GM12878 (cell line): ENCODE measurements around the gene SH3BP1. TPM values are rescaled to one million over a fixed set of nuclear protein-coding genes. Genes with fewer than 3 reads are reported as not detected.

Source experiments
- ATAC-seq: fragments of 200-7000 bp; cut with Tn5 transposase; 3 replicates; pipeline ENCODE4 v1.9.1; 2020; ENCODE audit warnings: mild to moderate bottlenecking, moderate library complexity
- BruUV-seq: library from RNA; stranded (reverse); fragments of 400-500 nt; replicated peaks from 2 replicates; lab custom pipeline; 2021; lab: Mats Ljungman, UMichigan
- CTCF ChIA-PET: fragments of 300-600 bp; sonication (Branson Sonifier 250); formaldehyde crosslinking; extraction: SDS; loops from one replicate; lab custom pipeline; 2021; ENCODE audit warnings: inconsistent platforms; lab: Yijun Ruan, JAX
- POLR2A ChIA-PET: fragments of 350-600 bp; formaldehyde crosslinking; extraction: SDS; loops from one replicate; lab custom pipeline; 2021; ENCODE audit warnings: inconsistent platforms; lab: Charles Lee
- RAD21 ChIA-PET: fragments of 300-600 bp; sonication (Branson Sonifier 250); formaldehyde crosslinking; loops from one replicate; lab custom pipeline; 2023; ENCODE audit warnings: antibody characterized with exemption; ENCODE audit not compliant: unreplicated experiment; lab: Charles Lee
- SMC1A ChIA-PET: fragments of 300-600 bp; sonication (Branson Sonifier 250); formaldehyde crosslinking; loops from one replicate; lab custom pipeline; 2023; ENCODE audit not compliant: unreplicated experiment, uncharacterized antibody; lab: Charles Lee
- DNase-seq: peaks from one replicate; pipeline ENCODE4 v3.0.0-alpha.2; 2011; ENCODE audit warnings: low read depth, low spot score
- FAIRE-seq: peaks from 3 replicates; lab custom pipeline; 2011; peaks lifted over from hg19 to GRCh38; lab: Jason Lieb, UNC
- H2AFZ ChIP-seq: 2 replicates; pipeline ENCODE4 v1.6.0; 2011; ENCODE audit warnings: low read depth, low read length, control low read depth; ENCODE audit not compliant: control insufficient read depth
- H3K27ac ChIP-seq: 2 replicates; pipeline ENCODE4 v1.5.1; 2011; ENCODE audit warnings: control low read depth; ENCODE audit not compliant: control insufficient read depth, insufficient read depth
- H3K27me3 ChIP-seq, 2 experiments: replicated peaks in 1 of 2; 2 replicates each; pipeline versions ENCODE4 v1.6.0 to v1.6.1; 2011; ENCODE audit warnings: low read length in 1 of 2; ENCODE audit not compliant: control insufficient read depth in 2 of 2, insufficient read depth in 2 of 2
- H3K36me3 ChIP-seq, 2 experiments: 2 replicates each; pipeline ENCODE4 v1.5.1; 2011; ENCODE audit warnings: low read length in 1 of 2; ENCODE audit not compliant: control insufficient read depth in 2 of 2, insufficient read depth in 2 of 2
- H3K4me1 ChIP-seq: 2 replicates; pipeline ENCODE4 v1.6.1; 2011; ENCODE audit warnings: mild to moderate bottlenecking, low read length, moderate library complexity, mixed read lengths; ENCODE audit not compliant: control insufficient read depth, insufficient read depth
- H3K4me2 ChIP-seq: 2 replicates; pipeline ENCODE4 v1.6.0; 2011; ENCODE audit warnings: control low read depth; ENCODE audit not compliant: control insufficient read depth, insufficient read depth
- H3K4me3 ChIP-seq: fragments of 200-600 bp; sonication (generic); 2 replicates; pipeline ENCODE4 v1.5.1; 2016
- H3K79me2 ChIP-seq: 2 replicates; pipeline ENCODE4 v1.6.0; 2011; ENCODE audit warnings: low read length; ENCODE audit not compliant: control insufficient read depth, insufficient read depth
- H3K9ac ChIP-seq: 2 replicates; pipeline ENCODE4 v1.8.0; 2011; ENCODE audit warnings: low read length, control low read depth, mixed read lengths; ENCODE audit not compliant: control insufficient read depth, insufficient read depth
- H3K9me3 ChIP-seq: replicated peaks from 3 replicates; pipeline ENCODE4 v1.5.1; 2011; ENCODE audit warnings: mild to moderate bottlenecking, low read length; ENCODE audit not compliant: control insufficient read depth, insufficient read depth
- H4K20me1 ChIP-seq: 2 replicates; pipeline ENCODE4 v1.6.0; 2011; ENCODE audit not compliant: control insufficient read depth, insufficient read depth
- BACH1 ChIP-seq: fragments of 450-650 bp; IDR thresholded peaks from 2 replicates; pipeline ENCODE4 v1.6.1; 2017; ENCODE audit warnings: mild to moderate bottlenecking, borderline replicate concordance
- BRCA1 ChIP-seq: IDR thresholded peaks from 2 replicates; pipeline ENCODE4 v1.6.1; 2011; ENCODE audit warnings: low read depth, low read length, improper control_type of control experiment
- CREM ChIP-seq: IDR thresholded peaks from 2 replicates; pipeline ENCODE4 v1.6.1; 2014; ENCODE audit warnings: antibody characterized with exemption, low read depth
- EED ChIP-seq: sonication (generic); IDR thresholded peaks from 2 replicates; pipeline ENCODE4 v1.6.1; 2016; ENCODE audit warnings: antibody characterized with exemption, low read depth
- FOXK2 ChIP-seq: fragments of 450-650 bp; IDR thresholded peaks from 2 replicates; pipeline ENCODE4 v1.6.1; 2017; ENCODE audit warnings: mild to moderate bottlenecking, moderate library complexity
- MYB ChIP-seq: fragments of 150-350 bp; IDR thresholded peaks from 2 replicates; pipeline ENCODE4 v1.6.1; 2014; ENCODE audit warnings: mild to moderate bottlenecking, low read depth, low read length, borderline replicate concordance
- MYC ChIP-seq: IDR thresholded peaks from 2 replicates; pipeline ENCODE4 v1.6.1; 2011; ENCODE audit warnings: mild to moderate bottlenecking, low read length, moderate library complexity, inconsistent platforms; ENCODE audit not compliant: insufficient read depth, insufficient replicate concordance, insufficient read length, severe bottlenecking
- NRF1 ChIP-seq: conservative IDR thresholded peaks from 2 replicates; pipeline ENCODE4 v1.6.1; 2011; ENCODE audit warnings: mild to moderate bottlenecking, low read depth, low read length, improper control_type of control experiment
- POLR2A ChIP-seq: IDR thresholded peaks from 2 replicates; pipeline ENCODE4 v1.6.1; 2011; ENCODE audit warnings: low read depth, mild to moderate bottlenecking, low read length
- SMARCA5 ChIP-seq: fragments of 450-650 bp; IDR thresholded peaks from 2 replicates; pipeline ENCODE4 v1.6.1; 2017; ENCODE audit warnings: mild to moderate bottlenecking
- YY1 ChIP-seq: IDR thresholded peaks from 2 replicates; pipeline ENCODE4 v1.6.1; 2011; ENCODE audit warnings: low read depth, mild to moderate bottlenecking, low read length
- WGBS: methylation state at CpG from one replicate; pipeline ENCODE4 v1.1.6; 2016; ENCODE audit warnings: low lambda C conversion rate; ENCODE audit not compliant: insufficient replicate concordance, insufficient coverage; ENCODE audit errors: missing lambda C conversion rate; 5-methylcytosine and 5-hydroxymethylcytosine counted together
- in situ Hi-C: fragments of 300-500 bp; cut with MboI; formaldehyde crosslinking; loops from 9 replicates; pipeline ENCODE4 v1.14.3; 2018; ENCODE audit warnings: mixed read lengths
- intact Hi-C: fragments of 100-400 bp; cut with micrococcal nuclease; formaldehyde crosslinking; loops from one replicate; pipeline ENCODE4 v1.14.2; 2022; ENCODE audit not compliant: unreplicated experiment
- polyA plus RNA-seq, 11 experiments: library from polyadenylated mRNA; depleted of rRNA in 4 of 11; unstranded in 6 of 11; stranded (reverse) in 5 of 11; fragments of >200 nt; fragmentation: Nextera tagmentation in 4 of 11; fragmentation: Illumina TruSeq in 1 of 11; extraction: Ambion mirVana in 4 of 11; extraction: Trizol in 1 of 11; gene quantifications; 1 replicate in 1 of 11; 2 replicates in 10 of 11; pipeline versions ENCODE4 v1.2.1 to v1.2.3, GENCODE V29; 2011 to 2016; ENCODE audit warnings: inconsistent platforms in 2 of 11, missing spikeins in 2 of 11, low read depth in 1 of 11
- total RNA-seq, 4 experiments: library from RNA; depleted of rRNA in 3 of 4; stranded (reverse); fragments of >200 nt in 3 of 4; fragmentation: Illumina TruSeq in 1 of 4; extraction: Trizol in 1 of 4; gene quantifications; 2 replicates each; pipeline versions ENCODE4 v1.2.1 to v1.2.3, GENCODE V29; 2013 to 2021
- TF ChIP-seq, protein P1 (sequence below): IDR thresholded peaks from 2 replicates; pipeline ENCODE4 v1.6.1; 2011; ENCODE audit warnings: low read depth, mild to moderate bottlenecking, low read length, moderate library complexity, borderline replicate concordance; ENCODE audit errors: extremely low read depth
- TF ChIP-seq, protein P2 (sequence below): IDR thresholded peaks from 2 replicates; pipeline ENCODE4 v1.6.1; 2011; ENCODE audit warnings: borderline replicate concordance, low read depth, mild to moderate bottlenecking, moderate library complexity, mixed read lengths, low read length; ENCODE audit not compliant: insufficient read depth; ENCODE audit errors: extremely low read length
- TF ChIP-seq, protein P3 (sequence below), 3 experiments: IDR thresholded peaks in 2 of 3; conservative IDR thresholded peaks in 1 of 3; 2 replicates each; pipeline ENCODE4 v1.5.1; 2011; ENCODE audit warnings: low read depth in 3 of 3, low read length in 3 of 3, mild to moderate bottlenecking in 3 of 3, control low read depth in 2 of 3, moderate library complexity in 2 of 3, inconsistent platforms in 1 of 3, mixed read lengths in 1 of 3; ENCODE audit not compliant: control insufficient read depth in 2 of 3, insufficient read depth in 1 of 3; ENCODE audit errors: extremely low read depth in 1 of 3
- TF ChIP-seq, protein P4 (sequence below): fragments of 450-650 bp; formaldehyde crosslinking; IDR thresholded peaks from 2 replicates; pipeline ENCODE4 v1.4.0; 2020; ENCODE audit warnings: mild to moderate bottlenecking, moderate library complexity

The SH3BP1 gene
- total and polyA plus RNA-seq, 10 of the 15 experiments (the other 5 are each of a cell fraction or from before 2014, with no cell fraction given) = 0.29 to 70.5 (median 22.5) TPM

DNA sequence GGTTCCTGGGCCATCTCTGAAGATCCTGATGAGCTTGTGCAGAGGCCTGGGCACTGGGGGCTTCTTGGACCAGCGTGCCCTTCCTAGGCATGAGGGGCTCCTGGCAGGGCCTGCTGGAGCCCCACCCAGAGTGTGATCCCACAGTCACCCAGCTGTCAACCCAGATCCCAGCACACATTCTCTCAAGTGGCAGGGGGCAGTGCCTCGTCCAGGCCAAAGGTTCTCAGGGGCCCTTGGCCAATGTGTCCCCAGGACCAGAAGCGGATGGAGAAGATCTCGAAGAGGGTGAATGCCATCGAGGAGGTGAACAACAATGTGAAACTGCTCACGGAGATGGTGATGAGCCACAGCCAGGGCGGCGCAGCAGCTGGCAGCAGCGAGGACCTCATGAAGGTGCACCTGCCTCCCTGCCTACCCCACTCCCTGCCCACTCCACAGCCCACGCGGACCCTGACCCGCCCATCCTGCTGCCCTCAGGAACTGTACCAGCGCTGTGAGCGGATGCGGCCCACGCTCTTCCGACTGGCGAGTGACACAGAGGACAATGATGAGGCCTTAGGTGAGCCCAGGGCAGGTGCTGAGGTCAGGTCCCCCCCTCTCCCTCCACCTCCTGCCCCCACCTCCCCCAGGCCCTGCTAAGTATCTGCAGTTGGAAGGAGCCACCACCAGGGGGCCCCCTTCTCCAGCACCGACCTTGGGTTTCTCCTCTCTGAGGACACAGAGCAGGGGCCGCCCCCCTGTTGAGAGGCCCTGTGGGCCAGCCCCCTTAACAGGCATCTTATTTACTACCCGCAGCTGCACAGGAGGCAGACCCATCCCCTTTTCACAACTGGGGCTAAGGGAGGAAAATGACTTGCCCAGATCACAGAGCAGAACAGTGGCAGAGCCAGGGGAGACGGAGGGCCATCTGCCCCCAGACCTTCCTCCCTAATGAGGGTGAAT, 16.1 kb upstream of the SH3BP1 start:
- ChIA-PET SMC1A (interaction anchor here (1.6 to 5.9 kb wide), 3 partner anchors 18 to 58 kb away, joined by 3 to 69 read pairs (median 6); partner anchors contain the start of genes PDXP and SH3BP1), RAD21 (interaction anchor here (0.6 to 7.1 kb wide), 8 partner anchors 11 to 58 kb away, joined by 3 to 76 read pairs (median 4); partner anchors contain the start of genes PDXP and SH3BP1), CTCF (interaction anchor here (0.6 to 14.9 kb wide), 7 partner anchors 11 to 83 kb away, joined by 3 to 275 read pairs (median 26); partner anchors contain the start of genes LGALS1, NOL12, PDXP and SH3BP1), POLR2A (interaction anchor here (1.4 kb wide), 1 partner anchor 37 kb away, joined by 3 read pairs; no protein-coding TSS in a partner anchor)
- Histone ChIP-seq H4K20me1 (no peaks in the 10 kb centered on the region), H3K27ac (no peak overlapping the region), H3K4me2 (no peak overlapping the region), H3K27me3 (no peaks in the 10 kb centered on the region), H3K9ac (no peak overlapping the region), H3K4me1 (peaks cover 29% of the 10 kb centered on the region), H3K36me3 (peaks cover 21 to 26% of the 10 kb centered on the region in 2 experiments), H2AFZ (no peak overlapping the region), H3K9me3 (no peaks in the 10 kb centered on the region), H3K79me2 (no peaks in the 10 kb centered on the region), H3K4me3 (no peak overlapping the region)
- in situ Hi-C loops = no loop called here
- ATAC-seq (peak; percentile 88), FAIRE-seq (peak; percentile 44), DNase-seq (no peak)
- 58% methylated on average over 19 of the region's 22 CpGs for WGBS
- no TSS peak for BruUV-seq
- intact Hi-C loops = loop anchor here (1.0 kb wide), 1 partner anchor 58 kb away; no protein-coding TSS in a partner anchor
- no peak for TF ChIP-seq MYB
- TF ChIP-seq, protein P1, sequence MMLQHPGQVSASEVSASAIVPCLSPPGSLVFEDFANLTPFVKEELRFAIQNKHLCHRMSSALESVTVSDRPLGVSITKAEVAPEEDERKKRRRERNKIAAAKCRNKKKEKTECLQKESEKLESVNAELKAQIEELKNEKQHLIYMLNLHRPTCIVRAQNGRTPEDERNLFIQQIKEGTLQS = no peak
- peak; percentile 54 for TF ChIP-seq POLR2A
- TF ChIP-seq SMARCA5 = 0 out of 2 replicates have a peak, but pooled peaks have one; percentile 9
- TF ChIP-seq, protein P2, sequence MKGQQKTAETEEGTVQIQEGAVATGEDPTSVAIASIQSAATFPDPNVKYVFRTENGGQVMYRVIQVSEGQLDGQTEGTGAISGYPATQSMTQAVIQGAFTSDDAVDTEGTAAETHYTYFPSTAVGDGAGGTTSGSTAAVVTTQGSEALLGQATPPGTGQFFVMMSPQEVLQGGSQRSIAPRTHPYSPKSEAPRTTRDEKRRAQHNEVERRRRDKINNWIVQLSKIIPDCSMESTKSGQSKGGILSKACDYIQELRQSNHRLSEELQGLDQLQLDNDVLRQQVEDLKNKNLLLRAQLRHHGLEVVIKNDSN = no peak
- TF ChIP-seq, protein P3, sequence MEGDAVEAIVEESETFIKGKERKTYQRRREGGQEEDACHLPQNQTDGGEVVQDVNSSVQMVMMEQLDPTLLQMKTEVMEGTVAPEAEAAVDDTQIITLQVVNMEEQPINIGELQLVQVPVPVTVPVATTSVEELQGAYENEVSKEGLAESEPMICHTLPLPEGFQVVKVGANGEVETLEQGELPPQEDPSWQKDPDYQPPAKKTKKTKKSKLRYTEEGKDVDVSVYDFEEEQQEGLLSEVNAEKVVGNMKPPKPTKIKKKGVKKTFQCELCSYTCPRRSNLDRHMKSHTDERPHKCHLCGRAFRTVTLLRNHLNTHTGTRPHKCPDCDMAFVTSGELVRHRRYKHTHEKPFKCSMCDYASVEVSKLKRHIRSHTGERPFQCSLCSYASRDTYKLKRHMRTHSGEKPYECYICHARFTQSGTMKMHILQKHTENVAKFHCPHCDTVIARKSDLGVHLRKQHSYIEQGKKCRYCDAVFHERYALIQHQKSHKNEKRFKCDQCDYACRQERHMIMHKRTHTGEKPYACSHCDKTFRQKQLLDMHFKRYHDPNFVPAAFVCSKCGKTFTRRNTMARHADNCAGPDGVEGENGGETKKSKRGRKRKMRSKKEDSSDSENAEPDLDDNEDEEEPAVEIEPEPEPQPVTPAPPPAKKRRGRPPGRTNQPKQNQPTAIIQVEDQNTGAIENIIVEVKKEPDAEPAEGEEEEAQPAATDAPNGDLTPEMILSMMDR (IDR thresholded peaks at IDR 0.05 in 2 of 3, conservative IDR thresholded peaks at IDR 0.05 in 1 of 3; ENCODE audit: control insufficient read depth in 2 of 3, extremely low read depth in 1 of 3, insufficient read depth in 1 of 3, low read depth in 3 of 3, low read length in 3 of 3) = peak; percentile 68 to 92 (median 74)
- no peak for TF ChIP-seq BRCA1
- no peak for TF ChIP-seq CREM
- TF ChIP-seq BACH1 = no peak
- TF ChIP-seq MYC = no peak
- TF ChIP-seq FOXK2 = no peak
- TF ChIP-seq, protein P4, sequence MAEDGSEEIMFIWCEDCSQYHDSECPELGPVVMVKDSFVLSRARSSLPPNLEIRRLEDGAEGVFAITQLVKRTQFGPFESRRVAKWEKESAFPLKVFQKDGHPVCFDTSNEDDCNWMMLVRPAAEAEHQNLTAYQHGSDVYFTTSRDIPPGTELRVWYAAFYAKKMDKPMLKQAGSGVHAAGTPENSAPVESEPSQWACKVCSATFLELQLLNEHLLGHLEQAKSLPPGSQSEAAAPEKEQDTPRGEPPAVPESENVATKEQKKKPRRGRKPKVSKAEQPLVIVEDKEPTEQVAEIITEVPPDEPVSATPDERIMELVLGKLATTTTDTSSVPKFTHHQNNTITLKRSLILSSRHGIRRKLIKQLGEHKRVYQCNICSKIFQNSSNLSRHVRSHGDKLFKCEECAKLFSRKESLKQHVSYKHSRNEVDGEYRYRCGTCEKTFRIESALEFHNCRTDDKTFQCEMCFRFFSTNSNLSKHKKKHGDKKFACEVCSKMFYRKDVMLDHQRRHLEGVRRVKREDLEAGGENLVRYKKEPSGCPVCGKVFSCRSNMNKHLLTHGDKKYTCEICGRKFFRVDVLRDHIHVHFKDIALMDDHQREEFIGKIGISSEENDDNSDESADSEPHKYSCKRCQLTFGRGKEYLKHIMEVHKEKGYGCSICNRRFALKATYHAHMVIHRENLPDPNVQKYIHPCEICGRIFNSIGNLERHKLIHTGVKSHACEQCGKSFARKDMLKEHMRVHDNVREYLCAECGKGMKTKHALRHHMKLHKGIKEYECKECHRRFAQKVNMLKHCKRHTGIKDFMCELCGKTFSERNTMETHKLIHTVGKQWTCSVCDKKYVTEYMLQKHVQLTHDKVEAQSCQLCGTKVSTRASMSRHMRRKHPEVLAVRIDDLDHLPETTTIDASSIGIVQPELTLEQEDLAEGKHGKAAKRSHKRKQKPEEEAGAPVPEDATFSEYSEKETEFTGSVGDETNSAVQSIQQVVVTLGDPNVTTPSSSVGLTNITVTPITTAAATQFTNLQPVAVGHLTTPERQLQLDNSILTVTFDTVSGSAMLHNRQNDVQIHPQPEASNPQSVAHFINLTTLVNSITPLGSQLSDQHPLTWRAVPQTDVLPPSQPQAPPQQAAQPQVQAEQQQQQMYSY (CRISPR knock-in tag) = no peak
- peak; percentile 52; the same call in 1 of the 2 replicates for TF ChIP-seq YY1
- TF ChIP-seq NRF1 = no peak
- TF ChIP-seq EED = no peak
